HepG2 (cell line): ENCODE measurements around the gene CYSTM1. TPM values are rescaled to one million over a fixed set of nuclear protein-coding genes. Genes with fewer than 3 reads are reported as not detected.

Experiments
- DPF2 ChIP-seq: sonication (generic); formaldehyde crosslinking; IDR thresholded peaks from 2 replicates; pipeline ENCODE4 v1.4.0; 2020; ENCODE audit warnings: mild to moderate bottlenecking, low read depth, missing genetic modification reagents, borderline replicate concordance
- HIVEP1 ChIP-seq: sonication (generic); formaldehyde crosslinking; IDR thresholded peaks from 2 replicates; pipeline ENCODE4 v1.4.0; 2020; ENCODE audit warnings: mild to moderate bottlenecking, missing genetic modification reagents
- HOMEZ ChIP-seq: IDR thresholded peaks from 2 replicates; pipeline ENCODE4 v1.6.1; 2016; ENCODE audit warnings: low read depth
- NR2F2 ChIP-seq: IDR thresholded peaks from 2 replicates; pipeline ENCODE4 v1.6.1; 2012; ENCODE audit warnings: low read depth, inconsistent platforms, borderline replicate concordance
- RERE ChIP-seq: IDR thresholded peaks from 2 replicates; pipeline ENCODE4 v1.6.1; 2016; ENCODE audit warnings: low read depth, missing genetic modification reagents, missing compliant biosample characterization
- SPEN ChIP-seq: sonication (generic); formaldehyde crosslinking; IDR thresholded peaks from 2 replicates; pipeline ENCODE4 v1.5.1; 2020; ENCODE audit warnings: low read depth, mild to moderate bottlenecking, missing genetic modification reagents
- ZBTB37 ChIP-seq: sonication (generic); formaldehyde crosslinking; IDR thresholded peaks from 2 replicates; pipeline ENCODE4 v1.4.0; 2020; ENCODE audit warnings: mild to moderate bottlenecking, missing genetic modification reagents
- ZMAT3 ChIP-seq: sonication (generic); formaldehyde crosslinking; conservative IDR thresholded peaks from 2 replicates; pipeline ENCODE4 v1.7.0; 2021; ENCODE audit warnings: missing genetic modification reagents
- ZMYM2 ChIP-seq: sonication (generic); formaldehyde crosslinking; IDR thresholded peaks from 2 replicates; pipeline ENCODE4 v1.8.0; 2022; ENCODE audit warnings: mild to moderate bottlenecking, missing genetic modification reagents
- ZNF138 ChIP-seq: sonication (generic); formaldehyde crosslinking; IDR thresholded peaks from 2 replicates; pipeline ENCODE4 v1.5.0; 2020; ENCODE audit warnings: mild to moderate bottlenecking, low read depth, missing genetic modification reagents
- ZNF484 ChIP-seq: sonication (generic); formaldehyde crosslinking; IDR thresholded peaks from 2 replicates; pipeline ENCODE4 v1.5.1; 2020; ENCODE audit warnings: mild to moderate bottlenecking, low read depth, missing genetic modification reagents, borderline replicate concordance
- ZNF646 ChIP-seq: sonication (generic); formaldehyde crosslinking; IDR thresholded peaks from 2 replicates; pipeline ENCODE4 v1.9.0; 2021; ENCODE audit warnings: mild to moderate bottlenecking, missing genetic modification reagents
- ZNF703 ChIP-seq: sonication (generic); formaldehyde crosslinking; IDR thresholded peaks from 2 replicates; pipeline ENCODE4 v1.5.1; 2020; ENCODE audit warnings: missing genetic modification reagents, mild to moderate bottlenecking, moderate library complexity, borderline replicate concordance
- ZNF768 ChIP-seq: sonication (generic); formaldehyde crosslinking; IDR thresholded peaks from 2 replicates; pipeline ENCODE4 v1.4.0; 2020; ENCODE audit warnings: missing genetic modification reagents
- polyA plus RNA-seq, 8 experiments: library from polyadenylated mRNA; depleted of rRNA in 3 of 8; stranded (reverse) in 7 of 8; unstranded in 1 of 8; fragments of >200 nt; fragmentation: Illumina TruSeq in 4 of 8; extraction: Trizol in 4 of 8; gene quantifications; 2 replicates each; pipeline versions ENCODE4 v1.2.1 to v1.2.3, GENCODE V29; 2011 to 2016; ENCODE audit warnings: low read depth in 4 of 8, missing spikeins in 1 of 8, mixed read lengths in 1 of 8; ENCODE audit not compliant: insufficient read depth in 1 of 8
- total RNA-seq, 5 experiments: library from RNA; depleted of rRNA; stranded (reverse); fragments of >200 nt; fragmentation: Illumina TruSeq; extraction: Trizol; gene quantifications; 2 replicates each; pipeline ENCODE4 v1.2.3, GENCODE V29; 2016; ENCODE audit warnings: low read depth in 1 of 5

The CYSTM1 gene
- total and polyA plus RNA-seq, 2 of the 13 experiments (the other 11 are each of a cell fraction or from before 2014, with no cell fraction given) = 40.0 to 73.4 TPM

GRCh38 chr5:140240987-140241706 lies 66.2 kb downstream of the CYSTM1 start (continued):
- no peak for TF ChIP-seq ZNF646 (CRISPR knock-in tag)
- TF ChIP-seq NR2F2 = no peak
- no peak for TF ChIP-seq ZNF703
- TF ChIP-seq ZBTB37 (CRISPR knock-in tag) = no peak
- TF ChIP-seq RERE (CRISPR knock-in tag) = no peak
- no peak for TF ChIP-seq ZNF138 (CRISPR knock-in tag)
- TF ChIP-seq ZNF768 (CRISPR knock-in tag) = no peak
- TF ChIP-seq HOMEZ (CRISPR knock-in tag) = no peak
- TF ChIP-seq HIVEP1 (CRISPR knock-in tag) = no peak
- TF ChIP-seq ZNF484 (CRISPR knock-in tag) = no peak
- no peak for TF ChIP-seq ZMYM2 (CRISPR knock-in tag)
- no peak for TF ChIP-seq ZMAT3 (CRISPR knock-in tag)
- no peak for TF ChIP-seq DPF2 (CRISPR knock-in tag)
- TF ChIP-seq SPEN = no peak
